ENCODE measurements around the gene SF3B5. TPM values are rescaled to one million over a fixed set of nuclear protein-coding genes. Genes with fewer than 3 reads are reported as not detected.

SF3B5 gene
- total and polyA plus RNA-seq, 9 of the 15 experiments (the other 6 are each of a cell fraction or from before 2014, with no cell fraction given), result 238 to 1,211 (median 407) TPM

DNA sequence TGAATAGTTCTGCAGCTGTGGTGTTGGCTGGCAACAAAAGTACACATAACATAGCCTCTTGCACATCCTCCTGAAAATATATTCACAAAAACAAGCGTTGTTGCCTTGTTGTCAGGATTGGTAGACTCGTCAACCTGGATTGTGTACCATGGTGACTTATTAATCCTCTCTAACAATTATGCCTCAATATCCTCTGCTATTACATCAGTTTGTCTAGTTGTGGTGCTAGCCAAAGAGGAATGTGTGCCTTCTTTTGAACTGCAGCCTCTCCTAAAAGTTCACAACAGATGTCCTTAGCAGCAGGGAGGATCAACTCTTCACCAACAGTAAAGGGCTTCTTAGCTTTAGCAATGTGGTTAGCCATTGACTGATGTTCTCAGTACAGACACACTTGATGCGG, 3.6 kb upstream of the SF3B5 start:
- WGBS (ENCODE audit: insufficient coverage, low coverage, missing lambda C conversion rate), result 48% methylated on average over 3 of the region's 3 CpGs
- Histone ChIP-seq H4K20me1 (replicated peaks; ENCODE audit: control insufficient read depth, insufficient read depth, low read length) (peaks cover 12% of the 10 kb centered on the region; the same call in 1 of the 2 replicates), H3K4me3 (no peak overlapping the region), H3K9me3 (replicated peaks; ENCODE audit: control insufficient read depth, insufficient read depth, low read depth, low read length) (no peaks in the 10 kb centered on the region), H3K4me2 (ENCODE audit: insufficient read depth, low read length) (no peak overlapping the region; the same call in 1 of the 2 replicates), H3K79me2 (ENCODE audit: control insufficient read depth, insufficient read depth, low read length) (peaks cover 15% of the 10 kb centered on the region), H3K27ac (ENCODE audit: extremely low read depth, low read depth, low read length) (no peak overlapping the region), H2AFZ (ENCODE audit: low read depth, low read length) (peak overlapping the region; percentile 62), H3K36me3 (ENCODE audit: control insufficient read depth, insufficient read depth, low read length) (peaks cover 5% of the 10 kb centered on the region; the same call in 1 of the 3 replicates), H3K27me3 (ENCODE audit: control insufficient read depth in 2 of 2, insufficient read depth in 2 of 2, low read length in 2 of 2) (no peaks in the 10 kb centered on the region; a peak in 1 of 5 replicates), H3K4me1 (replicated peaks in 1 of 2; ENCODE audit: control insufficient read depth in 2 of 2, insufficient read depth in 2 of 2, low read length in 2 of 2) (peaks cover 5 to 7% of the 10 kb centered on the region in 2 experiments; a peak in 1 of 5 replicates), H3K9me1 (ENCODE audit: control insufficient read depth, insufficient read depth, low read length) (no peaks in the 10 kb centered on the region), H3K9ac (ENCODE audit: insufficient read depth in 1 of 2, low read depth in 2 of 2, low read length in 2 of 2) (no peak overlapping the region)
- no peak for TF ChIP-seq HNRNPH1 (optimal IDR thresholded peaks at IDR 0.05; ENCODE audit: low read depth, low read length)
- TF ChIP-seq NCOA1 (IDR thresholded peaks at IDR 0.05; ENCODE audit: low read depth), result no peak
- TF ChIP-seq CREBBP (IDR thresholded peaks at IDR 0.05; ENCODE audit: low read depth, low read length), result no peak
- ChIA-PET POLR2A (interaction anchor here (1.1 to 1.5 kb wide), 2 partner anchors 24 to 524 kb away, joined by 3 read pairs; no protein-coding TSS in a partner anchor), CTCF (ENCODE audit: low intra/inter-chr PET ratio) (no interaction called here)
- DNase-seq (ENCODE audit: extremely low read depth in 1 of 4, low spot score in 3 of 4), result no peak
- intact Hi-C loops (cut with micrococcal nuclease) (loop anchor here (5.0 to 10.0 kb wide), 2 partner anchors 522 to 1636 kb away; partner anchors contain the start of gene EPM2A), in situ Hi-C loops (cut with MboI) (loop anchor here (5.0 kb wide), 1 partner anchor 118 kb away; no protein-coding TSS in a partner anchor)
- ATAC-seq, result no peak
- BruUV-seq (replicated peaks), result no TSS peak
- FAIRE-seq, result no peak

DNA sequence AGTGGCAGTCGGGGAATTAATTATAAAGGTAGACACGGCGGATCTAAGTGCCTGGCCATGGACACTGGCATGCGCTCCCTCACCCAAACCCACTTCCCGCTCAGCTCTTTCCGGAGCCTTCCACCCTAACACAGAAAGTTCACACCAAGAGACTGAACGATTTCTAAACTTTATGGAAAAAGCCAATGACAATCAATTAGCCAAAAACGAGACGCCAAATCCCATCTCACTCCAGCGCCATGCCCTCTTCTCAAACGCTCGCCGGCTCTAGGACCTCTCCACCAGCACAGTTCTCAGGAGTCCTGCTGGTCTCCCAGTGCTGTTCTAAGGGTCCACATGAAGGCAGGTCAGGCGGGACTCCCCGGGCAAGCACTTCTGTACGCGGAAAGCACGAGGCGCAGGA, 641 bp downstream of the SF3B5 start:
- Histone ChIP-seq H3K4me1 (replicated peaks in 1 of 2; ENCODE audit: control insufficient read depth in 2 of 2, insufficient read depth in 2 of 2, low read length in 2 of 2) (peaks cover 10 to 13% of the 10 kb centered on the region in 2 experiments; a peak in 3 of 5 replicates), H3K79me2 (ENCODE audit: control insufficient read depth, insufficient read depth, low read length) (peaks cover 33% of the 10 kb centered on the region), H3K27me3 (ENCODE audit: control insufficient read depth in 2 of 2, insufficient read depth in 2 of 2, low read length in 2 of 2) (no peaks in the 10 kb centered on the region; a peak in 1 of 5 replicates), H3K36me3 (ENCODE audit: control insufficient read depth, insufficient read depth, low read length) (peaks cover 25% of the 10 kb centered on the region; the same call in 1 of the 3 replicates), H3K9me3 (replicated peaks; ENCODE audit: control insufficient read depth, insufficient read depth, low read depth, low read length) (no peaks in the 10 kb centered on the region), H2AFZ (ENCODE audit: low read depth, low read length) (peak overlapping the region; percentile 96), H3K4me3 (peak overlapping the region; percentile 98), H3K4me2 (ENCODE audit: insufficient read depth, low read length) (peak overlapping the region; percentile 99), H3K9ac (ENCODE audit: insufficient read depth in 1 of 2, low read depth in 2 of 2, low read length in 2 of 2) (peak overlapping the region; percentile 94 to 98), H3K27ac (ENCODE audit: extremely low read depth, low read depth, low read length) (peak overlapping the region; percentile 91), H4K20me1 (replicated peaks; ENCODE audit: control insufficient read depth, insufficient read depth, low read length) (peaks cover 12% of the 10 kb centered on the region; the same call in 1 of the 2 replicates), H3K9me1 (ENCODE audit: control insufficient read depth, insufficient read depth, low read length) (no peaks in the 10 kb centered on the region)
- in situ Hi-C loops (cut with MboI) (loop anchor here (5.0 kb wide), 1 partner anchor 123 kb away; no protein-coding TSS in a partner anchor), intact Hi-C loops (cut with micrococcal nuclease) (loop anchor here (1.0 to 10.0 kb wide), 6 partner anchors 30 to 1640 kb away; partner anchors contain the start of gene EPM2A)
- POLR2A ChIA-PET, result interaction anchor here (0.7 to 2.5 kb wide), 8 partner anchors 9 to 214 kb away, joined by 3 to 11 read pairs (median 6); no protein-coding TSS in a partner anchor
- no peak for DNase-seq (ENCODE audit: extremely low read depth in 1 of 4, low spot score in 3 of 4)
- TF ChIP-seq, protein P1, sequence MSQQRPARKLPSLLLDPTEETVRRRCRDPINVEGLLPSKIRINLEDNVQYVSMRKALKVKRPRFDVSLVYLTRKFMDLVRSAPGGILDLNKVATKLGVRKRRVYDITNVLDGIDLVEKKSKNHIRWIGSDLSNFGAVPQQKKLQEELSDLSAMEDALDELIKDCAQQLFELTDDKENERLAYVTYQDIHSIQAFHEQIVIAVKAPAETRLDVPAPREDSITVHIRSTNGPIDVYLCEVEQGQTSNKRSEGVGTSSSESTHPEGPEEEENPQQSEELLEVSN (IDR thresholded peaks at IDR 0.05; ENCODE audit: borderline replicate concordance in 1 of 2, extremely low read depth in 1 of 2, insufficient read depth in 1 of 2, insufficient read length in 1 of 2, low read depth in 1 of 2, low read length in 1 of 2, poor library complexity in 1 of 2, severe bottlenecking in 1 of 2), result peak in 1 of 2 experiments; percentile 70
- TF ChIP-seq KAT7 (CRISPR knock-in tag; IDR thresholded peaks at IDR 0.05; ENCODE audit: borderline replicate concordance), result peak; percentile 74
- TF ChIP-seq YBX1 (IDR thresholded peaks at IDR 0.05), result no peak
- TF ChIP-seq ZNF41 (CRISPR knock-in tag; conservative IDR thresholded peaks at IDR 0.05), result no peak
- no TSS peak for BruUV-seq (replicated peaks)
- WGBS (ENCODE audit: insufficient coverage, low coverage, missing lambda C conversion rate), result 1% methylated on average over 19 of the region's 19 CpGs
- CTCF ChIA-PET (ENCODE audit: low intra/inter-chr PET ratio), result no interaction called here
- ATAC-seq, result peak; percentile 38
- no peak for FAIRE-seq
